ENCODE data around the gene POLA1.

The POLA1 gene

DNA sequence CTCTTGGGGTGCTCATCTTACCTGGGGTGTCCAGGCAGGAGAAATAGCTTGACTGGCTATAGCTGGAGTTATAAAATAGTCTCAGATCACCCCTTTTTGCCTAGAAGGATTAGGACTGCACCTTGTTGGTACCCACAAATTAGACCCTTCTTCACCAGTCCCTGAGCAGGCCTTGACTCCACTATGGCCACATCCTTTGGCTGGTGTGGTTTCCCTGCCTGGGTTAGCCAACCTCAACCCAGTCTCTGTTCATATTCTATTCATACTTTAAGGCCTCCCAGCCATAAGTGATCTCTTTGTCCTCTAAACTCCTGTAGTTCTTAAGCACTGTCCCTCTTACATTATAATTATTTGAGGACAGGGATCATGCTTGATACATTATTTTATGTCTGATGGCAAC, 252.7 kb downstream of the POLA1 start:
- TF ChIP-seq BACH2 (CRISPR knock-in tag; IDR thresholded peaks at IDR 0.05; ENCODE audit: borderline replicate concordance): no peak
- no peak for TF ChIP-seq ZNF8 (CRISPR knock-in tag; IDR thresholded peaks at IDR 0.05)
- TF ChIP-seq ISL1 (CRISPR knock-in tag; IDR thresholded peaks at IDR 0.05): no peak
- no peak for TF ChIP-seq ARNTL (CRISPR knock-in tag; IDR thresholded peaks at IDR 0.05; ENCODE audit: borderline replicate concordance, low read depth)
- ATAC-seq: no peak

DNA sequence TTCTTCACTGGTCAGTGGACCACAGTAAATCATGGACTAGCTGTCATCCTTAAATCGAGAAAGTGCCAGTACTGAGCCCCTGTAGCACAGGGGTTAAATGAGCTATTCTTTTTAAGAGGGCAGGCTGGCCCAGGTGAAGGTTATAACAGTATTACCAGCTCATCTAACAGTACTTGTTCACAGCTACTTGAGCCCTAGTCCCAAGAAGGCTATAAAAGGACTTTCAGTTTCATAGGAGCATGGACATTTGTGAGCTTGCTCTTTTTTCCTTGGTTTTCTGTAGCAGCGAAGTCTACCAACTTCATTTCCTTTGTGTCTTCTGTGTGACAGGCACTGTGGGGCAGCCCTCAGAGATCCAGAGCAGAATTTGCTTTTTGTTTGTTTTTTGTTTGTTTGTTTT, 261.0 kb downstream of the POLA1 start:
- TF ChIP-seq ISL1 (CRISPR knock-in tag; IDR thresholded peaks at IDR 0.05) (no peak), ZNF8 (CRISPR knock-in tag; IDR thresholded peaks at IDR 0.05) (no peak), ZC3H10 (CRISPR knock-in tag; IDR thresholded peaks at IDR 0.05) (no peak), PPARA (CRISPR knock-in tag; IDR thresholded peaks at IDR 0.05; ENCODE audit: borderline replicate concordance) (no peak), RARB (CRISPR knock-in tag; IDR thresholded peaks at IDR 0.05) (no peak), SNAI2 (CRISPR knock-in tag; IDR thresholded peaks at IDR 0.05) (no peak), CSDC2 (CRISPR knock-in tag; IDR thresholded peaks at IDR 0.05) (no peak)
- TF ChIP-seq, protein P1, sequence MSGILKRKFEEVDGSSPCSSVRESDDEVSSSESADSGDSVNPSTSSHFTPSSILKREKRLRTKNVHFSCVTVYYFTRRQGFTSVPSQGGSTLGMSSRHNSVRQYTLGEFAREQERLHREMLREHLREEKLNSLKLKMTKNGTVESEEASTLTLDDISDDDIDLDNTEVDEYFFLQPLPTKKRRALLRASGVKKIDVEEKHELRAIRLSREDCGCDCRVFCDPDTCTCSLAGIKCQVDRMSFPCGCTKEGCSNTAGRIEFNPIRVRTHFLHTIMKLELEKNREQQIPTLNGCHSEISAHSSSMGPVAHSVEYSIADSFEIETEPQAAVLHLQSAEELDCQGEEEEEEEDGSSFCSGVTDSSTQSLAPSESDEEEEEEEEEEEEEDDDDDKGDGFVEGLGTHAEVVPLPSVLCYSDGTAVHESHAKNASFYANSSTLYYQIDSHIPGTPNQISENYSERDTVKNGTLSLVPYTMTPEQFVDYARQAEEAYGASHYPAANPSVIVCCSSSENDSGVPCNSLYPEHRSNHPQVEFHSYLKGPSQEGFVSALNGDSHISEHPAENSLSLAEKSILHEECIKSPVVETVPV (CRISPR knock-in tag; IDR thresholded peaks at IDR 0.05): no peak
- no peak for ATAC-seq

DNA sequence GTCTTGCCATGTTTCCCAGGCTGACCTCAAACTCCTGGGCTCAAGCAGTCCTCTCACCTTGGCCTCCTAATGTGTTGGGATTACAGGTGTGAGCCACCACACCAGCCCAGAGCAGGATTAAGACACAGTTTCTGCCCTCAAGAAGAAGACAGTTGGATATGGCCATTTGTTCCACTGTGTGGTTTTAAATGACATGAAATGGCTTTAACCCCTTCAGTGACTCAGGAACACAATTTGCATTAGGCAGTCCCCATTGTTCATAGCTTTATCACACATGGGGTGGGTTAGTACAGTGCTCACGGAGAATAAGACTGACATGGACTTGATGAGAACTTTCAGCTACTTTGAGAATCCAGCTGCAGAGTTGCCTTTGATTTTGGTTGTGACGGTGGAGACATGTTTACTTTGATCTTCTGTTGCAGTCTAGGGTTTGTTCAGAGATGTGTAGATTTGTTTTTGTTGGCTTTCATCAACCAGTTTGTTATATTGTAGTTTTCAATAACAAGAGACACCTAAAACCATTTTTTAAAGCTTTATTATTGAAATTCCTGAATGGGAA, 261.7 kb downstream of the POLA1 start:
- ATAC-seq: no peak
- TF ChIP-seq TCF4 (CRISPR knock-in tag; IDR thresholded peaks at IDR 0.05; ENCODE audit: borderline replicate concordance): no peak
- TF ChIP-seq CSDC2 (CRISPR knock-in tag; IDR thresholded peaks at IDR 0.05): no peak
- TF ChIP-seq ZNF565 (CRISPR knock-in tag; conservative IDR thresholded peaks at IDR 0.05; ENCODE audit: low read depth): no peak
- TF ChIP-seq, protein P1 (CRISPR knock-in tag; IDR thresholded peaks at IDR 0.05): no peak
- TF ChIP-seq, protein P2, sequence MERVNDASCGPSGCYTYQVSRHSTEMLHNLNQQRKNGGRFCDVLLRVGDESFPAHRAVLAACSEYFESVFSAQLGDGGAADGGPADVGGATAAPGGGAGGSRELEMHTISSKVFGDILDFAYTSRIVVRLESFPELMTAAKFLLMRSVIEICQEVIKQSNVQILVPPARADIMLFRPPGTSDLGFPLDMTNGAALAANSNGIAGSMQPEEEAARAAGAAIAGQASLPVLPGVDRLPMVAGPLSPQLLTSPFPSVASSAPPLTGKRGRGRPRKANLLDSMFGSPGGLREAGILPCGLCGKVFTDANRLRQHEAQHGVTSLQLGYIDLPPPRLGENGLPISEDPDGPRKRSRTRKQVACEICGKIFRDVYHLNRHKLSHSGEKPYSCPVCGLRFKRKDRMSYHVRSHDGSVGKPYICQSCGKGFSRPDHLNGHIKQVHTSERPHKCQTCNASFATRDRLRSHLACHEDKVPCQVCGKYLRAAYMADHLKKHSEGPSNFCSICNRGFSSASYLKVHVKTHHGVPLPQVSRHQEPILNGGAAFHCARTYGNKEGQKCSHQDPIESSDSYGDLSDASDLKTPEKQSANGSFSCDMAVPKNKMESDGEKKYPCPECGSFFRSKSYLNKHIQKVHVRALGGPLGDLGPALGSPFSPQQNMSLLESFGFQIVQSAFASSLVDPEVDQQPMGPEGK (CRISPR knock-in tag; IDR thresholded peaks at IDR 0.05; ENCODE audit: borderline replicate concordance): no peak
- TF ChIP-seq, protein P3, sequence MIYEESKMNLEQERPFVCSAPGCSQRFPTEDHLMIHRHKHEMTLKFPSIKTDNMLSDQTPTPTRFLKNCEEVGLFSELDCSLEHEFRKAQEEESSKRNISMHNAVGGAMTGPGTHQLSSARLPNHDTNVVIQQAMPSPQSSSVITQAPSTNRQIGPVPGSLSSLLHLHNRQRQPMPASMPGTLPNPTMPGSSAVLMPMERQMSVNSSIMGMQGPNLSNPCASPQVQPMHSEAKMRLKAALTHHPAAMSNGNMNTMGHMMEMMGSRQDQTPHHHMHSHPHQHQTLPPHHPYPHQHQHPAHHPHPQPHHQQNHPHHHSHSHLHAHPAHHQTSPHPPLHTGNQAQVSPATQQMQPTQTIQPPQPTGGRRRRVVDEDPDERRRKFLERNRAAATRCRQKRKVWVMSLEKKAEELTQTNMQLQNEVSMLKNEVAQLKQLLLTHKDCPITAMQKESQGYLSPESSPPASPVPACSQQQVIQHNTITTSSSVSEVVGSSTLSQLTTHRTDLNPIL (CRISPR knock-in tag; IDR thresholded peaks at IDR 0.05; ENCODE audit: low read depth): no peak
- no peak for TF ChIP-seq ZNF8 (CRISPR knock-in tag; IDR thresholded peaks at IDR 0.05)
- TF ChIP-seq GLIS3 (CRISPR knock-in tag; IDR thresholded peaks at IDR 0.05): no peak
- TF ChIP-seq SNAI2 (CRISPR knock-in tag; IDR thresholded peaks at IDR 0.05): no peak
- no peak for TF ChIP-seq ZNF70 (CRISPR knock-in tag; IDR thresholded peaks at IDR 0.05)
- no peak for TF ChIP-seq TOX (CRISPR knock-in tag; IDR thresholded peaks at IDR 0.05; ENCODE audit: borderline replicate concordance)

DNA sequence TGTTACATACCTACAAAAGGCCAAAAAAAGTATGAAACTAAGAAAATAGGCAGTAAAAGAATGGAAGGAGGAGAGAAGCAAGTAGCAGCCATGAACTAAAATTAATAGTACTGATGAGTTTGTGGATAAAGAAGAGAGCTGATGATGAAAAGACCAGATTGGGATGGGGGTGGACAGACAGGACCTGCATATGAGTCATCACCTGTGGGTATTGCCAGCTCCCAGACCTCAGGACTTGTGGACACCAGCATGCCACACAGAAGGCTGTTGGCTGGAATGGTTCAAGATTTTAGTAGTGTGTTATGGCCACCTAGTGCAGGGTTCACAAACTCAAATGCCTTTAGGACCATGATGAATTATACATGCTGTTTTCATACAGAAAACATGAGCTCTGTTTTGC, 263.1 kb downstream of the POLA1 start:
- no peak for ATAC-seq
- no peak for TF ChIP-seq ZFP30 (CRISPR knock-in tag; IDR thresholded peaks at IDR 0.05)
- TF ChIP-seq OSR1 (CRISPR knock-in tag; IDR thresholded peaks at IDR 0.05): no peak

DNA sequence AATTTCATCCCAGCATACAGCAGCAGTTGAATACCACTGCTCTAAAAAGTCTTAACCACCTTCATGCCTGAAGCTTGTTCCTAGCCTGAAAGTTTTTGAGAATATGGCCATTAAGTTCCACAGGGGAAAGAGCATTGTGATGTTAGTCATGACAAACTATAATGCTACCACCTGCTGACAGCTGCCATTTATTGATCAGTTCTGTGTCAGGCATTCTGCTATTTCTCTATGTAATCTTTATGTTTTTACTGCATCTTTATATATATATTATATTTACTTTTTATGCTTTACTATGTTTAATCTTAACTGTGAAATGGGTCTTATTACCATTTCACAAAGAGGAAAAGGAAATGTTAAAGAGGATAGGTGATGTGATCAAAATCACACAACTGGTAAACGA, 268.1 kb downstream of the POLA1 start:
- ATAC-seq: no peak
- TF ChIP-seq ARNTL (CRISPR knock-in tag; IDR thresholded peaks at IDR 0.05; ENCODE audit: borderline replicate concordance, low read depth): no peak
- TF ChIP-seq, protein P1 (CRISPR knock-in tag; IDR thresholded peaks at IDR 0.05): no peak
